GM12878 (cell line): Measurements from ENCODE around the gene SGSH. TPM values are rescaled to one million over a fixed set of nuclear protein-coding genes. Genes with fewer than 3 reads are reported as not detected.
A peak's percentile ranks its signal among the peaks of the same experiment; 100 is the strongest.

Experiments
- ATAC-seq: fragments of 200-7000 bp; cut with Tn5 transposase; 3 replicates; pipeline ENCODE4 v1.9.1; 2020; ENCODE audit warnings: mild to moderate bottlenecking, moderate library complexity
- BruUV-seq: library from RNA; stranded (reverse); fragments of 400-500 nt; replicated peaks from 2 replicates; lab custom pipeline; 2021; lab: Mats Ljungman, UMichigan
- CTCF ChIA-PET: fragments of 300-600 bp; sonication (Branson Sonifier 250); formaldehyde crosslinking; extraction: SDS; loops from one replicate; lab custom pipeline; 2021; ENCODE audit warnings: inconsistent platforms; lab: Yijun Ruan, JAX
- POLR2A ChIA-PET: fragments of 350-600 bp; formaldehyde crosslinking; extraction: SDS; loops from one replicate; lab custom pipeline; 2021; ENCODE audit warnings: inconsistent platforms; lab: Charles Lee
- RAD21 ChIA-PET: fragments of 300-600 bp; sonication (Branson Sonifier 250); formaldehyde crosslinking; loops from one replicate; lab custom pipeline; 2023; ENCODE audit warnings: antibody characterized with exemption; ENCODE audit not compliant: unreplicated experiment; lab: Charles Lee
- SMC1A ChIA-PET: fragments of 300-600 bp; sonication (Branson Sonifier 250); formaldehyde crosslinking; loops from one replicate; lab custom pipeline; 2023; ENCODE audit not compliant: unreplicated experiment, uncharacterized antibody; lab: Charles Lee
- DNase-seq: peaks from one replicate; pipeline ENCODE4 v3.0.0-alpha.2; 2011; ENCODE audit warnings: low read depth, low spot score
- FAIRE-seq: peaks from 3 replicates; lab custom pipeline; 2011; peaks lifted over from hg19 to GRCh38; lab: Jason Lieb, UNC
- H2AFZ ChIP-seq: 2 replicates; pipeline ENCODE4 v1.6.0; 2011; ENCODE audit warnings: low read depth, low read length, control low read depth; ENCODE audit not compliant: control insufficient read depth
- H3K27ac ChIP-seq: 2 replicates; pipeline ENCODE4 v1.5.1; 2011; ENCODE audit warnings: control low read depth; ENCODE audit not compliant: control insufficient read depth, insufficient read depth
- H3K27me3 ChIP-seq, 2 experiments: replicated peaks in 1 of 2; 2 replicates each; pipeline versions ENCODE4 v1.6.0 to v1.6.1; 2011; ENCODE audit warnings: low read length in 1 of 2; ENCODE audit not compliant: control insufficient read depth in 2 of 2, insufficient read depth in 2 of 2
- H3K36me3 ChIP-seq, 2 experiments: 2 replicates each; pipeline ENCODE4 v1.5.1; 2011; ENCODE audit warnings: low read length in 1 of 2; ENCODE audit not compliant: control insufficient read depth in 2 of 2, insufficient read depth in 2 of 2
- H3K4me1 ChIP-seq: 2 replicates; pipeline ENCODE4 v1.6.1; 2011; ENCODE audit warnings: mild to moderate bottlenecking, low read length, moderate library complexity, mixed read lengths; ENCODE audit not compliant: control insufficient read depth, insufficient read depth
- H3K4me2 ChIP-seq: 2 replicates; pipeline ENCODE4 v1.6.0; 2011; ENCODE audit warnings: control low read depth; ENCODE audit not compliant: control insufficient read depth, insufficient read depth
- H3K4me3 ChIP-seq: fragments of 200-600 bp; sonication (generic); 2 replicates; pipeline ENCODE4 v1.5.1; 2016
- H3K79me2 ChIP-seq: 2 replicates; pipeline ENCODE4 v1.6.0; 2011; ENCODE audit warnings: low read length; ENCODE audit not compliant: control insufficient read depth, insufficient read depth
- H3K9ac ChIP-seq: 2 replicates; pipeline ENCODE4 v1.8.0; 2011; ENCODE audit warnings: low read length, control low read depth, mixed read lengths; ENCODE audit not compliant: control insufficient read depth, insufficient read depth
- H3K9me3 ChIP-seq: replicated peaks from 3 replicates; pipeline ENCODE4 v1.5.1; 2011; ENCODE audit warnings: mild to moderate bottlenecking, low read length; ENCODE audit not compliant: control insufficient read depth, insufficient read depth
- H4K20me1 ChIP-seq: 2 replicates; pipeline ENCODE4 v1.6.0; 2011; ENCODE audit not compliant: control insufficient read depth, insufficient read depth
- BACH1 ChIP-seq: fragments of 450-650 bp; IDR thresholded peaks from 2 replicates; pipeline ENCODE4 v1.6.1; 2017; ENCODE audit warnings: mild to moderate bottlenecking, borderline replicate concordance
- BHLHE40 ChIP-seq, 2 experiments: fragments of 450-650 bp in 1 of 2; IDR thresholded peaks; 2 replicates each; pipeline ENCODE4 v1.6.1; 2011 to 2017; ENCODE audit warnings: low read depth in 2 of 2, borderline replicate concordance in 1 of 2, improper control_type of control experiment in 1 of 2, low read length in 1 of 2, mild to moderate bottlenecking in 1 of 2
- GATAD2B ChIP-seq: fragments of 450-650 bp; conservative IDR thresholded peaks from 2 replicates; pipeline ENCODE4 v1.6.1; 2017; ENCODE audit warnings: low read depth, mild to moderate bottlenecking, moderate library complexity
- IKZF1 ChIP-seq: fragments of 450-650 bp; conservative IDR thresholded peaks from 2 replicates; pipeline ENCODE4 v1.6.1; 2017; ENCODE audit warnings: antibody characterized with exemption, mild to moderate bottlenecking
- KAT2A ChIP-seq: conservative IDR thresholded peaks from 2 replicates; pipeline ENCODE4 v1.6.1; 2011; ENCODE audit warnings: low read depth, low read length; ENCODE audit not compliant: control insufficient read depth
- LARP7 ChIP-seq: fragments of 450-650 bp; IDR thresholded peaks from 2 replicates; pipeline ENCODE4 v1.6.1; 2017; ENCODE audit warnings: mild to moderate bottlenecking
- MTA2 ChIP-seq: fragments of 450-650 bp; IDR thresholded peaks from 2 replicates; pipeline ENCODE4 v1.6.1; 2016; ENCODE audit warnings: low read depth, mild to moderate bottlenecking, moderate library complexity
- NBN ChIP-seq: fragments of 450-650 bp; IDR thresholded peaks from 2 replicates; pipeline ENCODE4 v1.6.1; 2016
- NFXL1 ChIP-seq: fragments of 450-650 bp; IDR thresholded peaks from 2 replicates; pipeline ENCODE4 v1.6.1; 2017; ENCODE audit warnings: antibody characterized with exemption, mild to moderate bottlenecking, borderline replicate concordance
- NKRF ChIP-seq: fragments of 450-650 bp; conservative IDR thresholded peaks from 2 replicates; pipeline ENCODE4 v1.6.1; 2017; ENCODE audit warnings: mild to moderate bottlenecking, moderate library complexity
- NR2C1 ChIP-seq: fragments of 450-650 bp; IDR thresholded peaks from 2 replicates; pipeline ENCODE4 v1.6.1; 2017; ENCODE audit warnings: antibody characterized with exemption, mild to moderate bottlenecking, moderate library complexity
- NR2F1 ChIP-seq: fragments of 450-650 bp; conservative IDR thresholded peaks from 2 replicates; pipeline ENCODE4 v1.6.1; 2017; ENCODE audit warnings: mild to moderate bottlenecking
- PML ChIP-seq: IDR thresholded peaks from 2 replicates; pipeline ENCODE4 v1.6.1; 2012; ENCODE audit warnings: low read length, inconsistent platforms
- POLR2A ChIP-seq: IDR thresholded peaks from 2 replicates; pipeline ENCODE4 v1.6.1; 2011; ENCODE audit warnings: low read depth, mild to moderate bottlenecking, low read length
- RELB ChIP-seq: fragments of 450-650 bp; IDR thresholded peaks from 2 replicates; pipeline ENCODE4 v1.6.1; 2017; ENCODE audit warnings: low read depth, mild to moderate bottlenecking, moderate library complexity
- SMARCA5 ChIP-seq: fragments of 450-650 bp; IDR thresholded peaks from 2 replicates; pipeline ENCODE4 v1.6.1; 2017; ENCODE audit warnings: mild to moderate bottlenecking
- TCF3 ChIP-seq: IDR thresholded peaks from 2 replicates; pipeline ENCODE4 v1.6.1; 2012; ENCODE audit warnings: low read depth, mild to moderate bottlenecking, low read length, borderline replicate concordance; ENCODE audit not compliant: insufficient read depth
- ZNF274 ChIP-seq: IDR thresholded peaks from one replicate; pipeline ENCODE4 v1.8.0; 2011; ENCODE audit not compliant: insufficient read length, insufficient read depth
- WGBS: methylation state at CpG from one replicate; pipeline ENCODE4 v1.1.6; 2016; ENCODE audit warnings: low lambda C conversion rate; ENCODE audit not compliant: insufficient replicate concordance, insufficient coverage; ENCODE audit errors: missing lambda C conversion rate; 5-methylcytosine and 5-hydroxymethylcytosine counted together
- in situ Hi-C: fragments of 300-500 bp; cut with MboI; formaldehyde crosslinking; loops from 9 replicates; pipeline ENCODE4 v1.14.3; 2018; ENCODE audit warnings: mixed read lengths
- intact Hi-C: fragments of 100-400 bp; cut with micrococcal nuclease; formaldehyde crosslinking; loops from one replicate; pipeline ENCODE4 v1.14.2; 2022; ENCODE audit not compliant: unreplicated experiment
- polyA plus RNA-seq, 11 experiments: library from polyadenylated mRNA; depleted of rRNA in 4 of 11; unstranded in 6 of 11; stranded (reverse) in 5 of 11; fragments of >200 nt; fragmentation: Nextera tagmentation in 4 of 11; fragmentation: Illumina TruSeq in 1 of 11; extraction: Ambion mirVana in 4 of 11; extraction: Trizol in 1 of 11; gene quantifications; 1 replicate in 1 of 11; 2 replicates in 10 of 11; pipeline versions ENCODE4 v1.2.1 to v1.2.3, GENCODE V29; 2011 to 2016; ENCODE audit warnings: inconsistent platforms in 2 of 11, missing spikeins in 2 of 11, low read depth in 1 of 11
- total RNA-seq, 4 experiments: library from RNA; depleted of rRNA in 3 of 4; stranded (reverse); fragments of >200 nt in 3 of 4; fragmentation: Illumina TruSeq in 1 of 4; extraction: Trizol in 1 of 4; gene quantifications; 2 replicates each; pipeline versions ENCODE4 v1.2.1 to v1.2.3, GENCODE V29; 2013 to 2021

Gene SGSH
- total and polyA plus RNA-seq, 10 of the 15 experiments (the other 5 are each of a cell fraction or from before 2014, with no cell fraction given): 0.13 to 17.2 (median 6.0) TPM

GRCh38 chr17:80261159-80261894, 41.2 kb upstream of the SGSH start (continued):
- 0 out of 2 replicates have a peak, but pooled peaks have one; percentile 60 for TF ChIP-seq IKZF1
- 0 out of 2 replicates have a peak, but pooled peaks have one; percentile 24 for TF ChIP-seq RELB
- TF ChIP-seq NR2C1: no peak
- TF ChIP-seq NBN: peak; percentile 83; the same call in 1 of the 2 replicates

GRCh38 chr17:80260791-80261158, 40.6 kb upstream of the SGSH start, which contains the start of gene RNF213:
TSS of gene RNF213 (plus strand) at chr17:80260852. CDS start at chr17:80263682, 2,830 bp downstream.
- Histone ChIP-seq H3K79me2 (peaks cover 41% of the 10 kb centered on the region), H2AFZ (peak within 1 kb of the TSS; percentile 67), H3K9ac (peak within 1 kb of the TSS; percentile 90), H3K36me3 (peaks cover 0 to 2% of the 10 kb centered on the region in 2 experiments; a peak in 1 of 4 replicates), H4K20me1 (peaks cover 2% of the 10 kb centered on the region; the same call in 1 of the 2 replicates), H3K4me1 (peaks cover 53% of the 10 kb centered on the region), H3K27ac (peak within 1 kb of the TSS; percentile 82), H3K9me3 (no peaks in the 10 kb centered on the region), H3K27me3 (no peaks in the 10 kb centered on the region), H3K4me2 (peak within 1 kb of the TSS; percentile 90), H3K4me3 (peak within 1 kb of the TSS; percentile 97)
- intact Hi-C loops (no loop called here), in situ Hi-C loops (no loop called here)
- CTCF ChIA-PET: no interaction called here
- DNase-seq: no peak
- POLR2A ChIA-PET: no interaction called here
- SMC1A ChIA-PET: no interaction called here
- WGBS: 1% methylated on average over 12 of the region's 54 CpGs
- BruUV-seq: no TSS peak
- TF ChIP-seq LARP7 (peak; percentile 53; the same call in 1 of the 2 replicates), SMARCA5 (peak; percentile 59; the same call in 1 of the 2 replicates), NFXL1 (no peak), BHLHE40 (IDR thresholded peaks at IDR 0.05; ENCODE audit: borderline replicate concordance in 1 of 2, low read depth in 2 of 2, low read length in 1 of 2) (peak in 1 of 2 experiments; percentile 67; a peak in 2 of 4 replicates), MTA2 (no peak), ZNF274 (no peak), KAT2A (no peak), TCF3 (peak; percentile 64; the same call in 1 of the 2 replicates), GATAD2B (peak; percentile 71), NKRF (peak; percentile 49; the same call in 1 of the 2 replicates), PML (no peak), BACH1 (peak; percentile 58), NR2F1 (peak; percentile 59), POLR2A (peak; percentile 77)
- ATAC-seq: peak; percentile 6
- RAD21 ChIA-PET: no interaction called here
- FAIRE-seq: no peak
